Activated CD4-positive, alpha-beta T cell treated with anti-CD3 and anti-CD28 coated beads for 4 hours (primary cell): ENCODE measurements around the gene PIK3CA.
"Not testable (repeated sequence)": the region's sequence is repeated elsewhere in the genome, so short reads cannot be mapped to it uniquely, and the experiment has no call there.

Experiments used
- DNase-seq, 2 donors: peaks; one replicate each; pipeline ENCODE4 v3.0.0-alpha.2; 2020

The PIK3CA gene

GRCh38 chr3:179215550-179215949 lies 67.4 kb downstream of the PIK3CA start:
- DNase-seq = not testable (repeated sequence)

GRCh38 chr3:179218213-179218612 lies 70.1 kb downstream of the PIK3CA start:
- DNase-seq = not testable (repeated sequence)

GRCh38 chr3:179223548-179223947 lies 75.4 kb downstream of the PIK3CA start:
- no peak for DNase-seq

- no peak for DNase-seq
Observed at GRCh38 chr3:179224584-179224983, 76.4 kb downstream of the PIK3CA start.

GRCh38 chr3:179227349-179227748 lies 79.2 kb downstream of the PIK3CA start:
- no peak for DNase-seq

GRCh38 chr3:179229177-179229576 lies 81.0 kb downstream of the PIK3CA start:
- DNase-seq = no peak

- no peak for DNase-seq
Observed at GRCh38 chr3:179233043-179233442, 84.9 kb downstream of the PIK3CA start.

- DNase-seq = no peak
Observed at GRCh38 chr3:179234199-179234598, 86.0 kb downstream of the PIK3CA start.

GRCh38 chr3:179236669-179237301 lies 88.6 kb downstream of the PIK3CA start:
- DNase-seq = no peak

GRCh38 chr3:179240299-179240698 lies 92.1 kb downstream of the PIK3CA start:
- DNase-seq = not testable (repeated sequence)

GRCh38 chr3:179242859-179243258 lies 94.7 kb downstream of the PIK3CA start:
- not testable (repeated sequence) for DNase-seq

- DNase-seq = no peak
Observed at GRCh38 chr3:179244878-179245277, 96.7 kb downstream of the PIK3CA start.

GRCh38 chr3:179247289-179248015 lies 99.3 kb downstream of the PIK3CA start:
- no peak for DNase-seq

GRCh38 chr3:179250803-179251476 lies 102.8 kb downstream of the PIK3CA start, which contains the start of gene KCNMB3:
Gene KCNMB3, minus strand, starts transcription at chr3:179251114. Its CDS starts 124 bp downstream, at chr3:179250990.
- DNase-seq = no peak

- DNase-seq = no peak
Observed at GRCh38 chr3:179256813-179257212, 108.7 kb downstream of the PIK3CA start.

- not testable (repeated sequence) for DNase-seq
Observed at GRCh38 chr3:179257742-179258141, 109.6 kb downstream of the PIK3CA start.

GRCh38 chr3:179258820-179259219 lies 110.7 kb downstream of the PIK3CA start:
- DNase-seq = no peak

- DNase-seq = not testable (repeated sequence)
Observed at GRCh38 chr3:179259959-179260756, 112.0 kb downstream of the PIK3CA start.

GRCh38 chr3:179260949-179261765 lies 113.0 kb downstream of the PIK3CA start:
- peak; percentile 51 to 65 for DNase-seq

- DNase-seq = no peak
Observed at GRCh38 chr3:179263134-179263533, 115.0 kb downstream of the PIK3CA start.

- DNase-seq = no peak
Observed at GRCh38 chr3:179264449-179264848, 116.3 kb downstream of the PIK3CA start.

- no peak for DNase-seq
Observed at GRCh38 chr3:179265092-179265491, 116.9 kb downstream of the PIK3CA start.
